HCT116 (cell line): ENCODE data around the gene CATSPERB. TPM values are rescaled to one million over a fixed set of nuclear protein-coding genes. Genes with fewer than 3 reads are reported as not detected.

Experiments
- ATAC-seq: fragments of 200-7000 bp; cut with Tn5 transposase; 2 replicates; pipeline ENCODE4 v1.9.1; 2020; ENCODE audit warnings: mild to moderate bottlenecking, moderate library complexity
- BruUV-seq: library from RNA; stranded (reverse); fragments of 400-500 nt; replicated peaks from 2 replicates; lab custom pipeline; 2021; lab: Mats Ljungman, UMichigan
- CTCF ChIA-PET: fragments of 300-600 bp; sonication (Branson Sonifier 250); formaldehyde crosslinking; loops from one replicate; lab custom pipeline; 2021; ENCODE audit warnings: antibody characterized with exemption; lab: Charles Lee
- POLR2A ChIA-PET: fragments of 300-600, 350-600 bp; sonication (Branson Sonifier 250); formaldehyde crosslinking; loops from one replicate; lab custom pipeline; 2021; ENCODE audit warnings: antibody characterized with exemption; lab: Charles Lee
- RAD21 ChIA-PET, 2 experiments: fragments of 300-600 bp; sonication (Branson Sonifier 250); formaldehyde crosslinking; loops; one replicate each; lab custom pipeline; 2023; ENCODE audit warnings: low total read pairs in 2 of 2; ENCODE audit not compliant: uncharacterized antibody in 2 of 2, unreplicated experiment in 2 of 2, low non-redundant PET in 1 of 2; lab: Charles Lee
- DNase-seq: peaks from one replicate; pipeline ENCODE4 v3.0.0-alpha.2; 2010; ENCODE audit warnings: low read depth, low spot score
- H2AFZ ChIP-seq: fragments of 200-600 bp; shearing (Covaris generic), sonication (generic); 2 replicates; pipeline ENCODE4 v1.6.1; 2017; ENCODE audit warnings: low read depth, mixed run types, mixed read lengths, antibody characterized with exemption, low read length; ENCODE audit not compliant: poor library complexity, severe bottlenecking
- H3K27ac ChIP-seq: 2 replicates; pipeline ENCODE4 v1.5.1; 2012; ENCODE audit warnings: low read depth, low read length
- H3K27me3 ChIP-seq: fragments of 200-600 bp; sonication (generic); 2 replicates; pipeline ENCODE4 v1.6.1; 2016; ENCODE audit warnings: mixed run types, low read length, mixed read lengths; ENCODE audit not compliant: insufficient read depth
- H3K36me3 ChIP-seq, 2 experiments: fragments of 200-500 bp in 1 of 2; fragments of 200-600 bp in 1 of 2; sonication (Bioruptor generic) in 1 of 2; sonication (generic) in 1 of 2; 2 replicates each; pipeline versions ENCODE4 v1.5.1 to v1.6.1; 2014 to 2016; ENCODE audit warnings: low read length in 2 of 2, inconsistent platforms in 1 of 2, mixed read lengths in 1 of 2, mixed run types in 1 of 2; ENCODE audit not compliant: insufficient read depth in 2 of 2, control insufficient read depth in 1 of 2
- H3K4me1 ChIP-seq, 2 experiments: fragments of 200-600 bp in 1 of 2; sonication (generic) in 1 of 2; 2 replicates each; pipeline versions ENCODE4 v1.5.1 to v1.6.1; 2012 to 2017; ENCODE audit warnings: low read length in 2 of 2, inconsistent platforms in 1 of 2, mild to moderate bottlenecking in 1 of 2, mixed read lengths in 1 of 2, mixed run types in 1 of 2, moderate library complexity in 1 of 2; ENCODE audit not compliant: insufficient read depth in 2 of 2, control insufficient read depth in 1 of 2
- H3K4me2 ChIP-seq: fragments of 200-600 bp; sonication (generic); 2 replicates; pipeline ENCODE4 v1.6.1; 2017; ENCODE audit warnings: mixed run types, low read length, mixed read lengths
- H3K4me3 ChIP-seq, 2 experiments: fragments of 200-600 bp in 1 of 2; sonication (generic) in 1 of 2; replicated peaks in 1 of 2; 2 replicates each; pipeline ENCODE4 v1.5.1; 2011 to 2016; ENCODE audit warnings: low read length in 2 of 2, control low read depth in 1 of 2, low read depth in 1 of 2, mild to moderate bottlenecking in 1 of 2, mixed read lengths in 1 of 2, mixed run types in 1 of 2
- H3K79me2 ChIP-seq: fragments of 200-600 bp; sonication (generic); 2 replicates; pipeline ENCODE4 v1.6.1; 2017; ENCODE audit warnings: mild to moderate bottlenecking, mixed run types, low read length, moderate library complexity, mixed read lengths; ENCODE audit not compliant: insufficient read depth
- H3K9ac ChIP-seq: fragments of 200-600 bp; sonication (generic); 2 replicates; pipeline ENCODE4 v1.6.1; 2016; ENCODE audit warnings: low read length, mixed read lengths
- H3K9me2 ChIP-seq: fragments of 200-600 bp; sonication (generic), shearing (Covaris generic); 2 replicates; pipeline ENCODE4 v1.6.1; 2017; ENCODE audit warnings: mixed run types, mild to moderate bottlenecking, moderate library complexity; ENCODE audit not compliant: insufficient read depth
- H3K9me3 ChIP-seq, 2 experiments: fragments of 200-500 bp in 1 of 2; fragments of 200-600 bp in 1 of 2; sonication (Bioruptor generic) in 1 of 2; sonication (generic) in 1 of 2; 2 replicates each; pipeline ENCODE4 v1.6.1; 2014 to 2017; ENCODE audit warnings: low read length in 2 of 2, mixed read lengths in 2 of 2, inconsistent platforms in 1 of 2, low read depth in 1 of 2, mild to moderate bottlenecking in 1 of 2, mixed run types in 1 of 2, moderate library complexity in 1 of 2; ENCODE audit not compliant: control insufficient read depth in 1 of 2, insufficient read depth in 1 of 2
- H4K20me1 ChIP-seq: fragments of 200-600 bp; sonication (generic), shearing (Covaris generic); 2 replicates; pipeline ENCODE4 v1.6.1; 2017; ENCODE audit warnings: mixed run types, mild to moderate bottlenecking, moderate library complexity; ENCODE audit not compliant: insufficient read depth
- ATF3 ChIP-seq: IDR thresholded peaks from 2 replicates; pipeline ENCODE4 v1.6.1; 2012
- CBX3 ChIP-seq: IDR thresholded peaks from 2 replicates; pipeline ENCODE4 v1.6.1; 2012; ENCODE audit warnings: low read depth
- EGR1 ChIP-seq: IDR thresholded peaks from 2 replicates; pipeline ENCODE4 v1.6.1; 2012; ENCODE audit warnings: low read depth
- ELF1 ChIP-seq: IDR thresholded peaks from 2 replicates; pipeline ENCODE4 v1.6.1; 2012; ENCODE audit warnings: low read depth, borderline replicate concordance
- EZH2 ChIP-seq: fragments of 200-600 bp; sonication (generic); IDR thresholded peaks from 2 replicates; pipeline ENCODE4 v1.6.1; 2017; ENCODE audit warnings: antibody characterized with exemption, mixed run types
- EZH2phosphoT487 ChIP-seq: fragments of 200-600 bp; IDR thresholded peaks from 2 replicates; pipeline ENCODE4 v1.6.1; 2018; ENCODE audit warnings: antibody characterized with exemption, borderline replicate concordance
- FOSL1 ChIP-seq: IDR thresholded peaks from 2 replicates; pipeline ENCODE4 v1.6.1; 2012; ENCODE audit warnings: low read depth
- JUND ChIP-seq: IDR thresholded peaks from 2 replicates; pipeline ENCODE4 v1.6.1; 2012
- POLR2A ChIP-seq: IDR thresholded peaks from 2 replicates; pipeline ENCODE4 v1.7.0; 2011; ENCODE audit warnings: borderline replicate concordance; ENCODE audit not compliant: insufficient read depth, insufficient read length; ENCODE audit errors: extremely low read depth
- POLR2AphosphoS5 ChIP-seq: IDR thresholded peaks from 2 replicates; pipeline ENCODE4 v1.6.1; 2011; ENCODE audit warnings: mild to moderate bottlenecking, low read depth, low read length, moderate library complexity
- RAD21 ChIP-seq: IDR thresholded peaks from 2 replicates; pipeline ENCODE4 v1.6.1; 2012; ENCODE audit warnings: low read depth, mild to moderate bottlenecking
- SP1 ChIP-seq: IDR thresholded peaks from 2 replicates; pipeline ENCODE4 v1.6.1; 2012; ENCODE audit warnings: low read depth
- SRF ChIP-seq: IDR thresholded peaks from 2 replicates; pipeline ENCODE4 v1.6.1; 2012; ENCODE audit warnings: low read depth
- YY1 ChIP-seq: IDR thresholded peaks from 2 replicates; pipeline ENCODE4 v1.6.1; 2011; ENCODE audit warnings: low read length, low read depth, moderate library complexity, mild to moderate bottlenecking; ENCODE audit not compliant: insufficient replicate concordance; ENCODE audit errors: extremely low read depth
- ZNF274 ChIP-seq: fragments of 200-500 bp; sonication (Bioruptor generic); IDR thresholded peaks from 2 replicates; pipeline ENCODE4 v1.6.1; 2014; ENCODE audit warnings: mild to moderate bottlenecking, low read depth, low read length, inconsistent platforms
- intact Hi-C: fragments of 100-400 bp; cut with micrococcal nuclease; formaldehyde crosslinking; loops from 2 replicates; pipeline ENCODE4 v1.10.0; 2022
- total RNA-seq: library from RNA; stranded (reverse); gene quantifications from one replicate; pipeline ENCODE4 v1.2.1, GENCODE V29; 2021; ENCODE audit not compliant: unreplicated experiment
- TF ChIP-seq, protein P1 (sequence below), 3 experiments: fragments of 200-600 bp in 1 of 3; sonication (generic) in 1 of 3; IDR thresholded peaks in 2 of 3; conservative IDR thresholded peaks in 1 of 3; 2 replicates each; pipeline ENCODE4 v1.5.1; 2012 to 2017; ENCODE audit warnings: low read depth in 2 of 3, low read length in 2 of 3, antibody characterized with exemption in 1 of 3, borderline replicate concordance in 1 of 3, control low read depth in 1 of 3, mild to moderate bottlenecking in 1 of 3, mixed read lengths in 1 of 3, mixed run types in 1 of 3, moderate library complexity in 1 of 3; ENCODE audit not compliant: insufficient read depth in 1 of 3
- TF ChIP-seq, protein P2 (sequence below): IDR thresholded peaks from 2 replicates; pipeline ENCODE4 v1.6.1; 2012; ENCODE audit warnings: low read depth

CATSPERB gene
- total RNA-seq, 1 experiment from 2014 or later: 0.74 TPM

- H3K9me3 ChIP-seq: no peaks in the 10 kb centered on the region
- TF ChIP-seq JUND (no peak), SRF (no peak), EZH2phosphoT487 (no peak), ZNF274 (no peak), SP1 (no peak), POLR2AphosphoS5 (no peak), EGR1 (no peak), RAD21 (no peak), CBX3 (no peak), FOSL1 (no peak), ELF1 (no peak), YY1 (no peak), POLR2A (no peak), ATF3 (no peak), EZH2 (no peak)
- TF ChIP-seq, protein P1, sequence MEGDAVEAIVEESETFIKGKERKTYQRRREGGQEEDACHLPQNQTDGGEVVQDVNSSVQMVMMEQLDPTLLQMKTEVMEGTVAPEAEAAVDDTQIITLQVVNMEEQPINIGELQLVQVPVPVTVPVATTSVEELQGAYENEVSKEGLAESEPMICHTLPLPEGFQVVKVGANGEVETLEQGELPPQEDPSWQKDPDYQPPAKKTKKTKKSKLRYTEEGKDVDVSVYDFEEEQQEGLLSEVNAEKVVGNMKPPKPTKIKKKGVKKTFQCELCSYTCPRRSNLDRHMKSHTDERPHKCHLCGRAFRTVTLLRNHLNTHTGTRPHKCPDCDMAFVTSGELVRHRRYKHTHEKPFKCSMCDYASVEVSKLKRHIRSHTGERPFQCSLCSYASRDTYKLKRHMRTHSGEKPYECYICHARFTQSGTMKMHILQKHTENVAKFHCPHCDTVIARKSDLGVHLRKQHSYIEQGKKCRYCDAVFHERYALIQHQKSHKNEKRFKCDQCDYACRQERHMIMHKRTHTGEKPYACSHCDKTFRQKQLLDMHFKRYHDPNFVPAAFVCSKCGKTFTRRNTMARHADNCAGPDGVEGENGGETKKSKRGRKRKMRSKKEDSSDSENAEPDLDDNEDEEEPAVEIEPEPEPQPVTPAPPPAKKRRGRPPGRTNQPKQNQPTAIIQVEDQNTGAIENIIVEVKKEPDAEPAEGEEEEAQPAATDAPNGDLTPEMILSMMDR (IDR thresholded peaks at IDR 0.05 in 2 of 3, conservative IDR thresholded peaks at IDR 0.05 in 1 of 3; ENCODE audit: borderline replicate concordance in 1 of 3, insufficient read depth in 1 of 3, low read depth in 2 of 3, low read length in 2 of 3): no peak
- TF ChIP-seq, protein P2, sequence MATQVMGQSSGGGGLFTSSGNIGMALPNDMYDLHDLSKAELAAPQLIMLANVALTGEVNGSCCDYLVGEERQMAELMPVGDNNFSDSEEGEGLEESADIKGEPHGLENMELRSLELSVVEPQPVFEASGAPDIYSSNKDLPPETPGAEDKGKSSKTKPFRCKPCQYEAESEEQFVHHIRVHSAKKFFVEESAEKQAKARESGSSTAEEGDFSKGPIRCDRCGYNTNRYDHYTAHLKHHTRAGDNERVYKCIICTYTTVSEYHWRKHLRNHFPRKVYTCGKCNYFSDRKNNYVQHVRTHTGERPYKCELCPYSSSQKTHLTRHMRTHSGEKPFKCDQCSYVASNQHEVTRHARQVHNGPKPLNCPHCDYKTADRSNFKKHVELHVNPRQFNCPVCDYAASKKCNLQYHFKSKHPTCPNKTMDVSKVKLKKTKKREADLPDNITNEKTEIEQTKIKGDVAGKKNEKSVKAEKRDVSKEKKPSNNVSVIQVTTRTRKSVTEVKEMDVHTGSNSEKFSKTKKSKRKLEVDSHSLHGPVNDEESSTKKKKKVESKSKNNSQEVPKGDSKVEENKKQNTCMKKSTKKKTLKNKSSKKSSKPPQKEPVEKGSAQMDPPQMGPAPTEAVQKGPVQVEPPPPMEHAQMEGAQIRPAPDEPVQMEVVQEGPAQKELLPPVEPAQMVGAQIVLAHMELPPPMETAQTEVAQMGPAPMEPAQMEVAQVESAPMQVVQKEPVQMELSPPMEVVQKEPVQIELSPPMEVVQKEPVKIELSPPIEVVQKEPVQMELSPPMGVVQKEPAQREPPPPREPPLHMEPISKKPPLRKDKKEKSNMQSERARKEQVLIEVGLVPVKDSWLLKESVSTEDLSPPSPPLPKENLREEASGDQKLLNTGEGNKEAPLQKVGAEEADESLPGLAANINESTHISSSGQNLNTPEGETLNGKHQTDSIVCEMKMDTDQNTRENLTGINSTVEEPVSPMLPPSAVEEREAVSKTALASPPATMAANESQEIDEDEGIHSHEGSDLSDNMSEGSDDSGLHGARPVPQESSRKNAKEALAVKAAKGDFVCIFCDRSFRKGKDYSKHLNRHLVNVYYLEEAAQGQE: no peak
- TF ChIP-seq, all 23 proteins: peak for 0
- Histone ChIP-seq H3K9me2 (no peaks in the 10 kb centered on the region), H2AFZ (no peak overlapping the region), H3K9ac (no peak overlapping the region), H4K20me1 (no peaks in the 10 kb centered on the region), H3K27ac (no peak overlapping the region), H3K79me2 (no peaks in the 10 kb centered on the region), H3K4me2 (no peak overlapping the region), H3K4me1 (no peaks in the 10 kb centered on the region), H3K27me3 (no peaks in the 10 kb centered on the region), H3K4me3 (no peak overlapping the region), H3K36me3 (no peaks in the 10 kb centered on the region)
- intact Hi-C loops: no loop called here
- BruUV-seq: no TSS peak
- DNase-seq (no peak), ATAC-seq (no peak)
- CTCF ChIA-PET: no interaction called here
- RAD21 ChIA-PET: no interaction called here
- POLR2A ChIA-PET: no interaction called here
Observed at GRCh38 chr14:91716999-91717398, 14.9 kb downstream of the CATSPERB start.
